Measurements from ENCODE around the gene TCF20.

GRCh38 chr22:42297778-42298177 is 27.3 kb upstream of the TCF20 start:
- TF ChIP-seq CTCF (IDR thresholded peaks at IDR 0.05) (no peak), EZH2 (IDR thresholded peaks at IDR 0.05) (no peak), EZH2phosphoT487 (IDR thresholded peaks at IDR 0.05) (no peak)

All from neural progenitor cell (in vitro differentiated cells).